Measurements from ENCODE around the gene KLHL40.

The KLHL40 gene

DNA sequence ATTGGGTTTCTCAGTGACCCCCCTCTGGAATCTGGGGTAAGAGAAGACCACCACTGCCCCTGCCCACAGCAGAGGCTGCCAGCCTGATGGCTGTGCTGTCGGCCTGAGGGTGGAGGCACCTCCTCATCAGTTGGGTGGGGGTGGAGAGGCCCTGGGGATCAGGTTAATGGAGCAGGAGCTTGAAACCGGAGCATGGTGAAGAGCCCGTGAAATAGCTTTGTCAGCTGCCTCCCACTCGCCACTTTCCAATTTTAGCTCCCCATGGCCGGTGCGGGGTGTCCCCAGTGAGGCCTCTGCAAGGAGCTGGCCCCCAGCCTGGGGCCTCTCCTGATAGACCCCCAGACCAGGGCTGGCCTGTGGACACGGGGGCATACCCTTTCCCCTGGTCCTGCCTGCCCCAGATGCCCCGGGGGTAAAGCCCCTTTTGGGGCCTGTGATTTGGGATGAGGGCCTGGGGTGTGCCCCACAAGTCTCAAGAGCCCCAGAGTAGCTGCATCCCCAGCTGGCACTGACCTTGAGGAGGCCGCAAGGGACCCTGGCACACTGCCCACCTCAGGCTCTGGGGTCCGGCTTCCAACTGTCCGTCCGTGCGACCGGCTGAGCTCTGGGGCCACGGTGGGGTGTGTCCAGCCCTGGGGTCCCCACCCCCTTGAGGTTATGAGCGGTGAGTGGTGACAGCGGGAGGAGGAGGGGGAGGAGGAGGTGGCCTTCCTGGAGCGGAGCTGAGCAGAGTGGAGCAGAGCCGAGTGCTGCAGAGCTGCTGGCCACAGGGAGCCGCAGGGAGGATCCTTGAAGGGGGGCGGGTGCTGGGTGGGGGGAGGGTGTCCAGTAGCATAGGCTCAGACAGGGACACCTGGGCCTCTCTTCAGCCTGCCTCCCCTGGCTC, 17.0 kb downstream of the KLHL40 start, which contains the start of gene HHATL:
Gene HHATL (minus strand): TSS at position 733 of the 886 bp plus-strand sequence. CDS start 1,972 bp downstream, outside the sequence.
- Histone ChIP-seq H4K20me1 (ENCODE audit: insufficient read depth, low read length) (peaks cover 23% of the 10 kb centered on the region), H3K27ac (ENCODE audit: low read length) (no peak within 1 kb of the TSS), H2AFZ (ENCODE audit: low read depth, low read length) (no peak within 1 kb of the TSS), H3K4me2 (ENCODE audit: insufficient read depth, low read length) (no peak within 1 kb of the TSS), H3K9me3 (ENCODE audit: insufficient read depth, low read length, severe bottlenecking) (no peaks in the 10 kb centered on the region), H3K4me1 (ENCODE audit: insufficient read depth, low read length) (no peaks in the 10 kb centered on the region), H3K4me3 (ENCODE audit: low read depth in 1 of 2, low read length in 2 of 2) (no peak within 1 kb of the TSS), H3K79me2 (ENCODE audit: insufficient read depth, low read length) (no peaks in the 10 kb centered on the region), H3K9ac (ENCODE audit: low read depth, low read length) (no peak within 1 kb of the TSS), H3K36me3 (ENCODE audit: insufficient read depth, low read length) (no peaks in the 10 kb centered on the region), H3K27me3 (ENCODE audit: insufficient read depth, low read length, poor library complexity) (peaks cover 3% of the 10 kb centered on the region)
- DNase-seq: no peak
- no peak for TF ChIP-seq CTCF (IDR thresholded peaks at IDR 0.05; ENCODE audit: borderline replicate concordance, extremely low read depth, low read length, poor library complexity, severe bottlenecking)
- TF ChIP-seq EZH2 (IDR thresholded peaks at IDR 0.05; ENCODE audit: borderline replicate concordance, low read depth, low read length, severe bottlenecking): no peak
- no peak for ATAC-seq (ENCODE audit: insufficient read depth, low read depth)

GRCh38 chr3:42702982-42703694, 17.8 kb downstream of the KLHL40 start:
- no peaks in the 10 kb centered on the region for H3K36me3 ChIP-seq (ENCODE audit: insufficient read depth, low read length)
- H3K4me3 ChIP-seq (ENCODE audit: low read depth in 1 of 2, low read length in 2 of 2): no peak overlapping the region
- H3K4me1 ChIP-seq (ENCODE audit: insufficient read depth, low read length): no peaks in the 10 kb centered on the region
- ATAC-seq (ENCODE audit: insufficient read depth, low read depth) (no peak), DNase-seq (no peak)
- no peaks in the 10 kb centered on the region for H3K79me2 ChIP-seq (ENCODE audit: insufficient read depth, low read length)
- peaks cover 3% of the 10 kb centered on the region for H3K27me3 ChIP-seq (ENCODE audit: insufficient read depth, low read length, poor library complexity)
- H3K9ac ChIP-seq (ENCODE audit: low read depth, low read length): no peak overlapping the region
- H4K20me1 ChIP-seq (ENCODE audit: insufficient read depth, low read length): peaks cover 23% of the 10 kb centered on the region
- H3K27ac ChIP-seq (ENCODE audit: low read length): no peak overlapping the region
- H3K4me2 ChIP-seq (ENCODE audit: insufficient read depth, low read length): no peak overlapping the region
- no peak overlapping the region for H2AFZ ChIP-seq (ENCODE audit: low read depth, low read length)
- H3K9me3 ChIP-seq (ENCODE audit: insufficient read depth, low read length, severe bottlenecking): no peaks in the 10 kb centered on the region
- no peak for TF ChIP-seq EZH2 (IDR thresholded peaks at IDR 0.05; ENCODE audit: borderline replicate concordance, low read depth, low read length, severe bottlenecking)
- no peak for TF ChIP-seq CTCF (IDR thresholded peaks at IDR 0.05; ENCODE audit: borderline replicate concordance, extremely low read depth, low read length, poor library complexity, severe bottlenecking)

GRCh38 chr3:42703695-42704025, 18.3 kb downstream of the KLHL40 start:
- peaks cover 23% of the 10 kb centered on the region for H4K20me1 ChIP-seq (ENCODE audit: insufficient read depth, low read length)
- H3K27me3 ChIP-seq (ENCODE audit: insufficient read depth, low read length, poor library complexity): peaks cover 3% of the 10 kb centered on the region
- no peaks in the 10 kb centered on the region for H3K9me3 ChIP-seq (ENCODE audit: insufficient read depth, low read length, severe bottlenecking)
- no peak overlapping the region for H2AFZ ChIP-seq (ENCODE audit: low read depth, low read length)
- DNase-seq (no peak), ATAC-seq (ENCODE audit: insufficient read depth, low read depth) (no peak)
- no peak for TF ChIP-seq EZH2 (IDR thresholded peaks at IDR 0.05; ENCODE audit: borderline replicate concordance, low read depth, low read length, severe bottlenecking)
- no peak for TF ChIP-seq CTCF (IDR thresholded peaks at IDR 0.05; ENCODE audit: borderline replicate concordance, extremely low read depth, low read length, poor library complexity, severe bottlenecking)
- no peak overlapping the region for H3K4me3 ChIP-seq (ENCODE audit: low read depth in 1 of 2, low read length in 2 of 2)
- H3K79me2 ChIP-seq (ENCODE audit: insufficient read depth, low read length): no peaks in the 10 kb centered on the region
- H3K4me1 ChIP-seq (ENCODE audit: insufficient read depth, low read length): no peaks in the 10 kb centered on the region
- H3K4me2 ChIP-seq (ENCODE audit: insufficient read depth, low read length): no peak overlapping the region
- no peaks in the 10 kb centered on the region for H3K36me3 ChIP-seq (ENCODE audit: insufficient read depth, low read length)
- H3K9ac ChIP-seq (ENCODE audit: low read depth, low read length): no peak overlapping the region
- no peak overlapping the region for H3K27ac ChIP-seq (ENCODE audit: low read length)

Measured in DND-41 (cell line).